Panc1 (cell line): ENCODE results near the gene ELOA. TPM values are rescaled to one million over a fixed set of nuclear protein-coding genes. Genes with fewer than 3 reads are reported as not detected.

ENCODE experiments used
- ATAC-seq: fragments of 200-7000 bp; cut with Tn5 transposase; 2 replicates; pipeline ENCODE4 v1.9.1; 2020; ENCODE audit warnings: mild to moderate bottlenecking, moderate library complexity
- BruUV-seq: library from RNA; stranded (reverse); fragments of 400-500 nt; replicated peaks from 2 replicates; lab custom pipeline; 2021; lab: Mats Ljungman, UMichigan
- CTCF ChIA-PET: fragments of 300-600 bp; sonication (Branson Sonifier 250); formaldehyde crosslinking; loops from one replicate; lab custom pipeline; 2022; ENCODE audit warnings: antibody characterized with exemption; lab: Charles Lee
- POLR2A ChIA-PET: fragments of 300-600 bp; sonication (Branson Sonifier 250); formaldehyde crosslinking; loops from one replicate; lab custom pipeline; 2022; ENCODE audit warnings: antibody characterized with exemption; lab: Charles Lee
- DNase-seq: peaks from one replicate; pipeline ENCODE4 v3.0.0-alpha.2; 2010; ENCODE audit warnings: low read depth, low spot score
- H3K27ac ChIP-seq: 2 replicates; pipeline ENCODE4 v1.5.1; 2011; ENCODE audit warnings: mild to moderate bottlenecking, low read length, inconsistent platforms
- H3K27me3 ChIP-seq: fragments of 200-500 bp; sonication (Bioruptor generic); 2 replicates; pipeline ENCODE4 v1.6.0; 2014; ENCODE audit warnings: low read length, inconsistent platforms; ENCODE audit not compliant: control insufficient read depth, insufficient read depth
- H3K36me3 ChIP-seq: fragments of 200-500 bp; sonication (Bioruptor generic); 2 replicates; pipeline ENCODE4 v1.5.1; 2014; ENCODE audit warnings: inconsistent platforms, mild to moderate bottlenecking, low read length, moderate library complexity; ENCODE audit not compliant: control insufficient read depth, insufficient read depth
- H3K4me1 ChIP-seq: 2 replicates; pipeline ENCODE4 v1.5.1; 2011; ENCODE audit warnings: inconsistent platforms, mild to moderate bottlenecking, low read length, moderate library complexity; ENCODE audit not compliant: control insufficient read depth, insufficient read depth
- H3K4me3 ChIP-seq, 2 experiments: 2 replicates each; pipeline ENCODE4 v1.5.1; 2011 to 2012; ENCODE audit warnings: low read depth in 2 of 2, low read length in 2 of 2, mild to moderate bottlenecking in 2 of 2, inconsistent platforms in 1 of 2, moderate library complexity in 1 of 2
- H3K9me3 ChIP-seq: fragments of 200-500 bp; sonication (Bioruptor generic); 2 replicates; pipeline ENCODE4 v1.5.1; 2014; ENCODE audit warnings: low read depth, mild to moderate bottlenecking, inconsistent platforms, low read length, moderate library complexity; ENCODE audit not compliant: control insufficient read depth, insufficient read depth
- POLR2AphosphoS5 ChIP-seq: IDR thresholded peaks from 2 replicates; pipeline ENCODE4 v1.6.1; 2012; ENCODE audit warnings: mild to moderate bottlenecking, low read depth, low read length, moderate library complexity
- TCF7L2 ChIP-seq: IDR thresholded peaks from 2 replicates; pipeline ENCODE4 v1.6.1; 2011; ENCODE audit warnings: mild to moderate bottlenecking, low read depth, low read length, inconsistent platforms
- in situ Hi-C: cut with HindIII; loops from 2 replicates; pipeline ENCODE4 v1.10.0; 2016; ENCODE audit warnings: low sequenced_read_pairs, low pct_unique_long_range_greater_than_20kb
- intact Hi-C: fragments of 100-400 bp; cut with micrococcal nuclease; formaldehyde crosslinking; loops from one replicate; pipeline ENCODE4 v1.10.0; 2022; ENCODE audit not compliant: unreplicated experiment
- total RNA-seq: library from RNA; stranded (reverse); gene quantifications from one replicate; pipeline ENCODE4 v1.2.1, GENCODE V29; 2021; ENCODE audit not compliant: unreplicated experiment
- TF ChIP-seq, protein P1 (sequence below): fragments of 450-650 bp; IDR thresholded peaks from 2 replicates; pipeline ENCODE4 v1.5.1; 2017; ENCODE audit warnings: mild to moderate bottlenecking
- TF ChIP-seq, protein P2 (sequence below), 2 experiments: IDR thresholded peaks; 2 replicates each; pipeline ENCODE4 v1.6.1; 2011 to 2012; ENCODE audit warnings: low read depth in 2 of 2, control low read depth in 1 of 2, low read length in 1 of 2, mild to moderate bottlenecking in 1 of 2, moderate library complexity in 1 of 2; ENCODE audit not compliant: insufficient read depth in 1 of 2

The ELOA gene
- total RNA-seq, 1 experiment from 2014 or later: 58.5 TPM

GRCh38 chr1:23809751-23810171 is 66.5 kb downstream of the ELOA start:
- ATAC-seq: peak; percentile 85
- no peak overlapping the region for H3K27ac ChIP-seq
- no peaks in the 10 kb centered on the region for H3K4me1 ChIP-seq
- TF ChIP-seq POLR2AphosphoS5 (no peak), TCF7L2 (peak; percentile 96)
- TF ChIP-seq, protein P1, sequence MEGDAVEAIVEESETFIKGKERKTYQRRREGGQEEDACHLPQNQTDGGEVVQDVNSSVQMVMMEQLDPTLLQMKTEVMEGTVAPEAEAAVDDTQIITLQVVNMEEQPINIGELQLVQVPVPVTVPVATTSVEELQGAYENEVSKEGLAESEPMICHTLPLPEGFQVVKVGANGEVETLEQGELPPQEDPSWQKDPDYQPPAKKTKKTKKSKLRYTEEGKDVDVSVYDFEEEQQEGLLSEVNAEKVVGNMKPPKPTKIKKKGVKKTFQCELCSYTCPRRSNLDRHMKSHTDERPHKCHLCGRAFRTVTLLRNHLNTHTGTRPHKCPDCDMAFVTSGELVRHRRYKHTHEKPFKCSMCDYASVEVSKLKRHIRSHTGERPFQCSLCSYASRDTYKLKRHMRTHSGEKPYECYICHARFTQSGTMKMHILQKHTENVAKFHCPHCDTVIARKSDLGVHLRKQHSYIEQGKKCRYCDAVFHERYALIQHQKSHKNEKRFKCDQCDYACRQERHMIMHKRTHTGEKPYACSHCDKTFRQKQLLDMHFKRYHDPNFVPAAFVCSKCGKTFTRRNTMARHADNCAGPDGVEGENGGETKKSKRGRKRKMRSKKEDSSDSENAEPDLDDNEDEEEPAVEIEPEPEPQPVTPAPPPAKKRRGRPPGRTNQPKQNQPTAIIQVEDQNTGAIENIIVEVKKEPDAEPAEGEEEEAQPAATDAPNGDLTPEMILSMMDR: peak; percentile 91
- TF ChIP-seq, protein P2, sequence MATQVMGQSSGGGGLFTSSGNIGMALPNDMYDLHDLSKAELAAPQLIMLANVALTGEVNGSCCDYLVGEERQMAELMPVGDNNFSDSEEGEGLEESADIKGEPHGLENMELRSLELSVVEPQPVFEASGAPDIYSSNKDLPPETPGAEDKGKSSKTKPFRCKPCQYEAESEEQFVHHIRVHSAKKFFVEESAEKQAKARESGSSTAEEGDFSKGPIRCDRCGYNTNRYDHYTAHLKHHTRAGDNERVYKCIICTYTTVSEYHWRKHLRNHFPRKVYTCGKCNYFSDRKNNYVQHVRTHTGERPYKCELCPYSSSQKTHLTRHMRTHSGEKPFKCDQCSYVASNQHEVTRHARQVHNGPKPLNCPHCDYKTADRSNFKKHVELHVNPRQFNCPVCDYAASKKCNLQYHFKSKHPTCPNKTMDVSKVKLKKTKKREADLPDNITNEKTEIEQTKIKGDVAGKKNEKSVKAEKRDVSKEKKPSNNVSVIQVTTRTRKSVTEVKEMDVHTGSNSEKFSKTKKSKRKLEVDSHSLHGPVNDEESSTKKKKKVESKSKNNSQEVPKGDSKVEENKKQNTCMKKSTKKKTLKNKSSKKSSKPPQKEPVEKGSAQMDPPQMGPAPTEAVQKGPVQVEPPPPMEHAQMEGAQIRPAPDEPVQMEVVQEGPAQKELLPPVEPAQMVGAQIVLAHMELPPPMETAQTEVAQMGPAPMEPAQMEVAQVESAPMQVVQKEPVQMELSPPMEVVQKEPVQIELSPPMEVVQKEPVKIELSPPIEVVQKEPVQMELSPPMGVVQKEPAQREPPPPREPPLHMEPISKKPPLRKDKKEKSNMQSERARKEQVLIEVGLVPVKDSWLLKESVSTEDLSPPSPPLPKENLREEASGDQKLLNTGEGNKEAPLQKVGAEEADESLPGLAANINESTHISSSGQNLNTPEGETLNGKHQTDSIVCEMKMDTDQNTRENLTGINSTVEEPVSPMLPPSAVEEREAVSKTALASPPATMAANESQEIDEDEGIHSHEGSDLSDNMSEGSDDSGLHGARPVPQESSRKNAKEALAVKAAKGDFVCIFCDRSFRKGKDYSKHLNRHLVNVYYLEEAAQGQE (IDR thresholded peaks at IDR 0.05; ENCODE audit: insufficient read depth in 1 of 2, low read depth in 2 of 2, low read length in 1 of 2): no peak
- DNase-seq: no peak
- BruUV-seq: no TSS peak
- H3K27me3 ChIP-seq: no peaks in the 10 kb centered on the region
- no peaks in the 10 kb centered on the region for H3K9me3 ChIP-seq
- in situ Hi-C loops: no loop called here
- CTCF ChIA-PET: interaction anchor here (0.5 to 1.5 kb wide), 4 partner anchors 31 to 44 kb away, joined by 3 to 6 read pairs (median 4); no protein-coding TSS in a partner anchor
- H3K4me3 ChIP-seq: no peak overlapping the region
- POLR2A ChIA-PET: interaction anchor here (0.6 kb wide), 2 partner anchors 47 to 138 kb away, joined by 3 to 9 read pairs; no protein-coding TSS in a partner anchor
- intact Hi-C loops: loop anchor here (10.0 kb wide), 1 partner anchor 105 kb away; the partner anchor contains the start of gene CNR2
- H3K36me3 ChIP-seq: no peaks in the 10 kb centered on the region

GRCh38 chr1:23810818-23811540 is 67.7 kb downstream of the ELOA start:
- no TSS peak for BruUV-seq
- TF ChIP-seq, protein P1: peak; percentile 82
- TF ChIP-seq, protein P2 (IDR thresholded peaks at IDR 0.05; ENCODE audit: insufficient read depth in 1 of 2, low read depth in 2 of 2, low read length in 1 of 2): no peak
- ChIA-PET POLR2A (interaction anchor here (0.6 kb wide), 1 partner anchor 18 kb away, joined by 4 read pairs; no protein-coding TSS in a partner anchor), CTCF (interaction anchor here (0.7 to 1.5 kb wide), 6 partner anchors 10 to 106 kb away, joined by 4 to 16 read pairs (median 4); no protein-coding TSS in a partner anchor)
- H3K27me3 ChIP-seq: no peaks in the 10 kb centered on the region
- intact Hi-C loops (loop anchor here (10.0 kb wide), 1 partner anchor 104 kb away; the partner anchor contains the start of gene CNR2), in situ Hi-C loops (no loop called here)
- no peak overlapping the region for H3K27ac ChIP-seq
- no peak overlapping the region for H3K4me3 ChIP-seq
- H3K9me3 ChIP-seq: no peaks in the 10 kb centered on the region
- peak; percentile 60; the same call in 1 of the 2 replicates for ATAC-seq
- H3K4me1 ChIP-seq: no peaks in the 10 kb centered on the region
- H3K36me3 ChIP-seq: no peaks in the 10 kb centered on the region
- no peak for DNase-seq
